ENCODE results near the gene OSBPL8.

OSBPL8 gene

GRCh38 chr12:76543813-76544347, 15.7 kb downstream of the OSBPL8 start:
- H3K36me3 ChIP-seq (replicated peaks) = no peaks in the 10 kb centered on the region
- no peaks in the 10 kb centered on the region for H3K27me3 ChIP-seq (replicated peaks)
- no peak overlapping the region for H3K4me3 ChIP-seq (ENCODE audit: low read depth, low read length)
- H3K27ac ChIP-seq = no peak overlapping the region
- TF ChIP-seq CTCF (IDR thresholded peaks at IDR 0.05; ENCODE audit: low read depth, low read length, missing control alignments) = no peak
- DNase-seq = no peak
- in situ Hi-C loops (cut with HindIII; ENCODE audit: low pct_ligation_motif_present, low sequenced_read_pairs) = no loop called here

- no peaks in the 10 kb centered on the region for H3K36me3 ChIP-seq (replicated peaks)
- in situ Hi-C loops (cut with HindIII; ENCODE audit: low pct_ligation_motif_present, low sequenced_read_pairs) = no loop called here
- TF ChIP-seq CTCF (IDR thresholded peaks at IDR 0.05; ENCODE audit: low read depth, low read length, missing control alignments) = no peak
- H3K4me3 ChIP-seq (ENCODE audit: low read depth, low read length) = no peak overlapping the region
- H3K27ac ChIP-seq = no peak overlapping the region
- no peak for DNase-seq
- no peaks in the 10 kb centered on the region for H3K27me3 ChIP-seq (replicated peaks)
Measured at GRCh38 chr12:76542908-76543307, 16.7 kb downstream of the OSBPL8 start.

- in situ Hi-C loops (cut with HindIII; ENCODE audit: low pct_ligation_motif_present, low sequenced_read_pairs) = no loop called here
- no peak for TF ChIP-seq CTCF (IDR thresholded peaks at IDR 0.05; ENCODE audit: low read depth, low read length, missing control alignments)
- no peak for DNase-seq
- no peak overlapping the region for H3K27ac ChIP-seq
- H3K4me3 ChIP-seq (ENCODE audit: low read depth, low read length) = no peak overlapping the region
- no peaks in the 10 kb centered on the region for H3K27me3 ChIP-seq (replicated peaks)
- no peaks in the 10 kb centered on the region for H3K36me3 ChIP-seq (replicated peaks)
Measured at GRCh38 chr12:76539727-76540126, 19.8 kb downstream of the OSBPL8 start.

- H3K27ac ChIP-seq = no peak overlapping the region
- no peak for TF ChIP-seq CTCF (IDR thresholded peaks at IDR 0.05; ENCODE audit: low read depth, low read length, missing control alignments)
- H3K36me3 ChIP-seq (replicated peaks) = no peaks in the 10 kb centered on the region
- in situ Hi-C loops (cut with HindIII; ENCODE audit: low pct_ligation_motif_present, low sequenced_read_pairs) = no loop called here
- no peak overlapping the region for H3K4me3 ChIP-seq (ENCODE audit: low read depth, low read length)
- no peaks in the 10 kb centered on the region for H3K27me3 ChIP-seq (replicated peaks)
- DNase-seq = no peak
Measured at GRCh38 chr12:76537923-76538322, 21.6 kb downstream of the OSBPL8 start.

- DNase-seq = no peak
- no peaks in the 10 kb centered on the region for H3K36me3 ChIP-seq (replicated peaks)
Measured at GRCh38 chr12:76536546-76536945, 23.0 kb downstream of the OSBPL8 start.

More at GRCh38 chr12:76536546-76536945, 23.0 kb downstream of the OSBPL8 start:
- Histone ChIP-seq H3K4me3 (ENCODE audit: low read depth, low read length) (no peak overlapping the region), H3K27me3 (replicated peaks) (no peaks in the 10 kb centered on the region), H3K27ac (no peak overlapping the region)
- in situ Hi-C loops (cut with HindIII; ENCODE audit: low pct_ligation_motif_present, low sequenced_read_pairs) = no loop called here
- TF ChIP-seq CTCF (IDR thresholded peaks at IDR 0.05; ENCODE audit: low read depth, low read length, missing control alignments) = no peak

Measured in brain microvascular endothelial cell (primary cell).